K562 (cell line): ENCODE measurements around the gene GJB6. TPM values are rescaled to one million over a fixed set of nuclear protein-coding genes. Genes with fewer than 3 reads are reported as not detected.

Experiments
- GMEB1 ChIP-seq: fragments of 250-450 bp; sonication (Bioruptor Pico); IDR thresholded peaks from 2 replicates; pipeline ENCODE4 v1.4.0; 2020; ENCODE audit warnings: mild to moderate bottlenecking
- RBFOX2 ChIP-seq: fragments of 200-400 bp; formaldehyde crosslinking; IDR thresholded peaks from 2 replicates; pipeline ENCODE4 v1.6.1; 2017; ENCODE audit warnings: low read depth, mild to moderate bottlenecking, low read length, moderate library complexity
- SIN3B ChIP-seq: fragments of 450-650 bp; IDR thresholded peaks from 2 replicates; pipeline ENCODE4 v1.6.1; 2017; ENCODE audit warnings: low read depth, mild to moderate bottlenecking, moderate library complexity
- SMARCE1 ChIP-seq: fragments of 450-650 bp; IDR thresholded peaks from 2 replicates; pipeline ENCODE4 v1.7.1; 2016; ENCODE audit warnings: mild to moderate bottlenecking
- SP2 ChIP-seq: IDR thresholded peaks from 2 replicates; pipeline ENCODE4 v1.6.1; 2011; ENCODE audit warnings: mild to moderate bottlenecking, low read depth, low read length, moderate library complexity; ENCODE audit not compliant: poor library complexity, severe bottlenecking; ENCODE audit errors: extremely low read depth
- TOE1 ChIP-seq, 2 experiments: fragments of 450-650 bp in 1 of 2; sonication (generic) in 1 of 2; formaldehyde crosslinking in 1 of 2; IDR thresholded peaks; 2 replicates each; pipeline versions ENCODE4 v1.7.1 to v1.8.0; 2016 to 2022; ENCODE audit warnings: borderline replicate concordance in 2 of 2, mild to moderate bottlenecking in 2 of 2, antibody characterized with exemption in 1 of 2, inconsistent platforms in 1 of 2, low read depth in 1 of 2, missing genetic modification reagents in 1 of 2, moderate library complexity in 1 of 2
- ZNF3 ChIP-seq: fragments of 250-450 bp; sonication (Bioruptor Pico); IDR thresholded peaks from 2 replicates; pipeline ENCODE4 v1.5.0; 2021; ENCODE audit warnings: mild to moderate bottlenecking, moderate library complexity
- ZNF444 ChIP-seq: fragments of 250-450 bp; sonication (Bioruptor Pico); IDR thresholded peaks from 2 replicates; pipeline ENCODE4 v1.4.0; 2020; ENCODE audit warnings: mild to moderate bottlenecking, moderate library complexity
- polyA plus RNA-seq, 8 experiments: library from polyadenylated mRNA; depleted of rRNA in 4 of 8; stranded (reverse) in 5 of 8; unstranded in 3 of 8; fragments of >200 nt; fragmentation: Nextera tagmentation in 2 of 8; fragmentation: Illumina TruSeq in 1 of 8; extraction: Ambion mirVana in 2 of 8; extraction: Trizol in 1 of 8; gene quantifications; 2 replicates each; pipeline versions ENCODE4 v1.2.1 to v1.2.3, GENCODE V29; 2011 to 2014; ENCODE audit warnings: inconsistent platforms in 1 of 8, missing spikeins in 1 of 8
- total RNA-seq, 7 experiments: library from RNA; depleted of rRNA in 6 of 7; stranded (reverse); fragments of >200 nt in 6 of 7; fragmentation: Illumina TruSeq in 2 of 7; extraction: Trizol in 2 of 7; gene quantifications; 2 replicates each; pipeline versions ENCODE4 v1.2.1 to v1.2.3, GENCODE V29; 2011 to 2021; ENCODE audit warnings: low replicate concordance in 1 of 7

GJB6 gene
- total and polyA plus RNA-seq, 9 of the 15 experiments (the other 6 are each of a cell fraction or from before 2014, with no cell fraction given): not detected

GRCh38 chr13:20177049-20177831, 54.9 kb downstream of the GJB6 start (continued):
- TF ChIP-seq RBFOX2 (no peak), TOE1 (IDR thresholded peaks at IDR 0.05; ENCODE audit: borderline replicate concordance) (no peak), TOE1 (CRISPR knock-in tag; IDR thresholded peaks at IDR 0.05; ENCODE audit: borderline replicate concordance, low read depth) (no peak), ZNF444 (CRISPR knock-in tag) (no peak), SIN3B (no peak), SMARCE1 (no peak), ZNF3 (no peak), GMEB1 (no peak), SP2 (no peak)
